Mesenchymal stem cell (in vitro differentiated cells and primary cell): Measurements from ENCODE around the gene TIGD7. TPM values are rescaled to one million over a fixed set of nuclear protein-coding genes. Genes with fewer than 3 reads are reported as not detected.
A peak's percentile ranks its signal among the peaks of the same experiment; 100 is the strongest.

ENCODE experiments used
- DNase-seq: peaks from one replicate; pipeline ENCODE4 v3.0.0-alpha.2; 2013
- H2AFZ ChIP-seq: one replicate; pipeline ENCODE4 v1.6.1; 2013; ENCODE audit warnings: low read depth, mild to moderate bottlenecking, control low read depth, inconsistent platforms, low read length, moderate library complexity
- H2AK5ac ChIP-seq: 2 replicates; pipeline ENCODE4 v1.6.1; 2013; ENCODE audit warnings: low read length, moderate library complexity, mild to moderate bottlenecking, inconsistent platforms; ENCODE audit not compliant: severe bottlenecking
- H2BK120ac ChIP-seq: one replicate; pipeline ENCODE4 v1.6.1; 2013; ENCODE audit warnings: low read depth, mild to moderate bottlenecking, inconsistent platforms, low read length, moderate library complexity
- H2BK12ac ChIP-seq, 2 experiments: one replicate each; pipeline ENCODE4 v1.6.1; 2013; ENCODE audit warnings: inconsistent platforms in 2 of 2, low read length in 2 of 2, mild to moderate bottlenecking in 2 of 2, moderate library complexity in 2 of 2, control low read depth in 1 of 2
- H2BK15ac ChIP-seq: one replicate; pipeline ENCODE4 v1.6.1; 2013; ENCODE audit warnings: mild to moderate bottlenecking, low read depth, inconsistent platforms; ENCODE audit not compliant: poor library complexity, severe bottlenecking
- H2BK5ac ChIP-seq: 2 replicates; pipeline ENCODE4 v1.6.1; 2013; ENCODE audit warnings: low read depth, mild to moderate bottlenecking, low read length, control low read depth, inconsistent platforms; ENCODE audit not compliant: poor library complexity, severe bottlenecking
- H3K14ac ChIP-seq, 2 experiments: one replicate each; pipeline ENCODE4 v1.6.1; 2013; ENCODE audit warnings: inconsistent platforms in 2 of 2, low read length in 2 of 2, control low read depth in 1 of 2, mild to moderate bottlenecking in 1 of 2, moderate library complexity in 1 of 2
- H3K18ac ChIP-seq, 2 experiments: one replicate each; pipeline ENCODE4 v1.6.1; 2013; ENCODE audit warnings: inconsistent platforms in 2 of 2, low read length in 2 of 2, control low read depth in 1 of 2, low read depth in 1 of 2, mild to moderate bottlenecking in 1 of 2
- H3K23ac ChIP-seq, 2 experiments: one replicate each; pipeline ENCODE4 v1.6.1; 2013; ENCODE audit warnings: inconsistent platforms in 2 of 2, low read length in 2 of 2, mild to moderate bottlenecking in 2 of 2, moderate library complexity in 2 of 2, control low read depth in 1 of 2
- H3K27ac ChIP-seq: 2 replicates; pipeline ENCODE4 v1.5.1; 2013; ENCODE audit warnings: mild to moderate bottlenecking, moderate library complexity, low read length, control low read depth, inconsistent platforms; ENCODE audit not compliant: poor library complexity, severe bottlenecking
- H3K27me3 ChIP-seq, 2 experiments: 2 replicates each; pipeline versions ENCODE4 v1.6.1 to v1.7.0; 2013; ENCODE audit warnings: low read length in 2 of 2, mild to moderate bottlenecking in 2 of 2, moderate library complexity in 2 of 2, control low read depth in 1 of 2, inconsistent platforms in 1 of 2; ENCODE audit not compliant: control insufficient read depth in 1 of 2, insufficient read depth in 1 of 2
- H3K36me3 ChIP-seq, 2 experiments: 2 replicates each; pipeline versions ENCODE4 v1.6.1 to v1.7.0; 2013; ENCODE audit warnings: low read length in 2 of 2, control low read depth in 1 of 2, inconsistent platforms in 1 of 2, low read depth in 1 of 2, mild to moderate bottlenecking in 1 of 2; ENCODE audit not compliant: insufficient read depth in 2 of 2, control insufficient read depth in 1 of 2
- H3K4ac ChIP-seq, 2 experiments: one replicate each; pipeline ENCODE4 v1.6.1; 2013; ENCODE audit warnings: inconsistent platforms in 2 of 2, low read length in 2 of 2, mild to moderate bottlenecking in 2 of 2, moderate library complexity in 2 of 2, control low read depth in 1 of 2, low read depth in 1 of 2
- H3K4me1 ChIP-seq: 2 replicates; pipeline ENCODE4 v1.6.1; 2013; ENCODE audit warnings: low read depth, low read length, control low read depth; ENCODE audit not compliant: control insufficient read depth, insufficient read depth
- H3K4me2 ChIP-seq: 2 replicates; pipeline ENCODE4 v1.6.1; 2013; ENCODE audit warnings: low read length, mild to moderate bottlenecking, inconsistent platforms; ENCODE audit not compliant: poor library complexity, severe bottlenecking
- H3K4me3 ChIP-seq, 2 experiments: 2 replicates each; pipeline versions ENCODE4 v1.5.1 to v1.7.0; 2013; ENCODE audit warnings: low read length in 2 of 2, mild to moderate bottlenecking in 2 of 2, control low read depth in 1 of 2, low read depth in 1 of 2; ENCODE audit not compliant: insufficient read depth in 1 of 2
- H3K79me1 ChIP-seq: replicated peaks from 2 replicates; pipeline ENCODE4 v1.6.1; 2013; ENCODE audit warnings: mild to moderate bottlenecking, control low read depth, low read length, inconsistent platforms; ENCODE audit not compliant: poor library complexity, severe bottlenecking
- H3K9ac ChIP-seq: 2 replicates; pipeline ENCODE4 v1.7.0; 2013; ENCODE audit warnings: mild to moderate bottlenecking, low read length, moderate library complexity
- H3K9me3 ChIP-seq: 2 replicates; pipeline ENCODE4 v1.7.0; 2013; ENCODE audit warnings: mild to moderate bottlenecking, low read length; ENCODE audit not compliant: control insufficient read depth
- H4K8ac ChIP-seq: one replicate; pipeline ENCODE4 v1.6.1; 2013; ENCODE audit warnings: inconsistent platforms, mild to moderate bottlenecking, low read length, moderate library complexity
- H4K91ac ChIP-seq: one replicate; pipeline ENCODE4 v1.6.1; 2013; ENCODE audit warnings: mild to moderate bottlenecking, low read length, inconsistent platforms
- WGBS: methylation state at CpG from one replicate; pipeline ENCODE4 v1.1.7; 2013; ENCODE audit warnings: mixed read lengths; 5-methylcytosine and 5-hydroxymethylcytosine counted together
- polyA plus RNA-seq, 2 experiments: library from polyadenylated mRNA; stranded (reverse); fragments of 200-250 nt; gene quantifications; one replicate each; pipeline ENCODE4 v1.2.3, GENCODE V29; 2013

Gene TIGD7, protein sequence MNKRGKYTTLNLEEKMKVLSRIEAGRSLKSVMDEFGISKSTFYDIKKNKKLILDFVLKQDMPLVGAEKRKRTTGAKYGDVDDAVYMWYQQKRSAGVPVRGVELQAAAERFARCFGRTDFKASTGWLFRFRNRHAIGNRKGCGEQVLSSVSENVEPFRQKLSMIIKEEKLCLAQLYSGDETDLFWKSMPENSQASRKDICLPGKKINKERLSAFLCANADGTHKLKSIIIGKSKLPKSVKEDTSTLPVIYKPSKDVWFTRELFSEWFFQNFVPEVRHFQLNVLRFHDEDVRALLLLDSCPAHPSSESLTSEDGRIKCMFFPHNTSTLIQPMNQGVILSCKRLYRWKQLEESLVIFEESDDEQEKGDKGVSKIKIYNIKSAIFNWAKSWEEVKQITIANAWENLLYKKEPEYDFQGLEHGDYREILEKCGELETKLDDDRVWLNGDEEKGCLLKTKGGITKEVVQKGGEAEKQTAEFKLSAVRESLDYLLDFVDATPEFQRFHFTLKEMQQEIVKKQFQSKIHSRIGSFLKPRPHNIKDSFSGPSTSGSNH
- 2.1 TPM for polyA plus RNA-seq (2013, experiment 1 of 2)
- polyA plus RNA-seq (2013, experiment 2 of 2): 2.2 TPM

DNA sequence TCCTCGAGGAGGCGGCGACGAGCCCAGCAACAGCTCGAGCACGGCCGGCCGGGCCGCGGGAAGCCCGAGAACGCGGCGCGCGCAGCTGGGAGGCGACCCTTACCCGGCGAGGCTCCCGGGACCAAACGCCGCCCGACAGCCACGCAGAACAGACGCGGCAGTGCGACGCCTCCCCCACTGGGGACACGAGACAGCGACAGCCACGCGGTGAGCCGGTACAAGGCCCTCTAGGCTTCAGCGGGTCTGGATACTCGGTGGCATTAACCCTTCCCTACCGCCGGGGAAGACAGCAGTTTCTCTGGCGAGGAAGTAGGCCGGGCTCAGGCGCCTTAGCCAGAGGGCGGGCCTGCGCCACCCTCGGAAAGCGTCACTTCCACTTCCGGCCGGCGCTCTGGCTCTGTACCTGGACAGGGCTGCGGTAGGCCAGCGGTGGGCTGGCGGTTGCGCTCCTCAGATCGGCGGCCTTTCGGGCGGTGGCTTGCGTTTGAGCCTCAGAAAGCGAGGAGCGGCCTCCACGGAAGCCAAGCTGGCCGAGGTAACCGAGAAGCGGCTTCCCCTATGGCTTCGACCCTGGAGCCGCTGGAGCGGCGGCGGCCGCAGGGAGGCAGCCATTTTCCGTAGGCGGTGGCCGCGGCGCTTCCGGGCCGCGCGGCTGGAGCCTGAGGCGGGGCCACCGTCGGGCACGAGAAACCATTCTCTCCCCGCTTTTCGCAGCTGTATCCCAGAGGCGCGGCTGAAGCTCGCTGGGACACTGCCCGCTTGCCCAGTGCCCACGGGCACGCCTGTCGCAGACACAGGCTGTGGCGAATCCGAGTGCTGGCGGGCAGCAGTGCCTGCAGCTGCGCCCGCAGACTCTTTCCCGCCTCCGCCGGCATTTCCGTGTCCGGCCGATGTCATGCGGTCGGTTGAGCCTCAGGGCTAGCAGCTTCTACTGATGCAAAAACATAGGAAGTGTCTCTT, at the start of gene TIGD7, which contains the start of gene ZNF75A:
Gene TIGD7, minus strand, starts transcription at position 322 of the 960 bp plus-strand sequence. CDS start 4,816 bp downstream, outside the sequence.
Gene ZNF75A, plus strand, starts transcription at position 389 of the 960 bp plus-strand sequence. CDS start 2,932 bp downstream, outside the sequence.
- peak within 1 kb of the TSS in 1 of 2 experiments; percentile 94 for H3K14ac ChIP-seq
- H2BK5ac ChIP-seq: peak within 1 kb of the TSS; percentile 71
- peak within 1 kb of the TSS; percentile 79 for H2BK120ac ChIP-seq
- DNase-seq: peak; percentile 90
- H3K79me1 ChIP-seq: peaks cover 35% of the 10 kb centered on the region
- H3K18ac ChIP-seq: peak within 1 kb of the TSS; percentile 97 to 99
- H3K27ac ChIP-seq: peak within 1 kb of the TSS; percentile 92
- H3K4me1 ChIP-seq: peaks cover 7% of the 10 kb centered on the region
- H2BK15ac ChIP-seq: peak within 1 kb of the TSS; percentile 83
- peak within 1 kb of the TSS; percentile 90 for H2AFZ ChIP-seq
- H4K8ac ChIP-seq: peak within 1 kb of the TSS; percentile 100
- peaks cover 74% of the 10 kb centered on the region for H3K9me3 ChIP-seq
- H2AK5ac ChIP-seq: no peak within 1 kb of the TSS
- H3K4ac ChIP-seq: peak within 1 kb of the TSS; percentile 87 to 95
- WGBS: 25% methylated on average over 103 of the region's 103 CpGs
- H3K27me3 ChIP-seq: no peaks in the 10 kb centered on the region
- H3K23ac ChIP-seq: no peak within 1 kb of the TSS
- peak within 1 kb of the TSS in 1 of 2 experiments; percentile 29 for H2BK12ac ChIP-seq
- peak within 1 kb of the TSS; percentile 96 for H4K91ac ChIP-seq
- H3K4me3 ChIP-seq: peak within 1 kb of the TSS; percentile 83 to 95
- H3K9ac ChIP-seq: peak within 1 kb of the TSS; percentile 93
- peak within 1 kb of the TSS; percentile 47 for H3K4me2 ChIP-seq
- H3K36me3 ChIP-seq: peaks cover 39 to 63% of the 10 kb centered on the region in 2 experiments

DNA sequence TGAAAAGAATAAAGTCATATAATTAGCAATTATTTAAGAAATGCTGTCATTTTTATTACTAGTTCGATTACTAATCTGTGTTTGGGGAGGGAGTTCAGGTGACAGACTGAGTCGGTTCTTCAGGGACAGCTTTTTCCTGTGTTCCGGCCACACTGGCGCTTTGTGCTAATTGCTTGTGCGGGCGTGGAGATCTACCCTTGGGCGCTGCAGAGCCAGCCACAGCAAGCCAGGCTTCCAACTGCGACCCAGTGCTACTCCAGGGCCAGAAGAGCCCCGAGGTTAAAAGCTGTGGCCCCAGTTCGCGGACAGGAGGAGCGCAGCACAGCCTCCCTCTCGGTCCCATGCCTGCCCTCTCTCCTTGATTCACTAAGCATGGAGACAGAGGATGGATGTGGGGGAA, 43.9 kb upstream of the TIGD7 start:
- Histone ChIP-seq H3K9ac (no peak overlapping the region), H4K8ac (no peak overlapping the region), H3K4me3 (no peak overlapping the region), H2BK120ac (no peak overlapping the region), H3K36me3 (no peaks in the 10 kb centered on the region), H2BK15ac (no peak overlapping the region), H3K27me3 (no peaks in the 10 kb centered on the region), H4K91ac (no peak overlapping the region), H3K14ac (no peak overlapping the region), H3K23ac (no peak overlapping the region), H2AK5ac (no peak overlapping the region), H3K4ac (no peak overlapping the region), H2BK12ac (no peak overlapping the region), H3K18ac (no peak overlapping the region), H3K79me1 (no peaks in the 10 kb centered on the region), H2BK5ac (no peak overlapping the region), H3K9me3 (peaks cover 9% of the 10 kb centered on the region), H3K27ac (no peak overlapping the region), H3K4me2 (no peak overlapping the region), H3K4me1 (no peaks in the 10 kb centered on the region), H2AFZ (no peak overlapping the region)
- 79% methylated on average over 12 of the region's 13 CpGs for WGBS
- DNase-seq: no peak

DNA sequence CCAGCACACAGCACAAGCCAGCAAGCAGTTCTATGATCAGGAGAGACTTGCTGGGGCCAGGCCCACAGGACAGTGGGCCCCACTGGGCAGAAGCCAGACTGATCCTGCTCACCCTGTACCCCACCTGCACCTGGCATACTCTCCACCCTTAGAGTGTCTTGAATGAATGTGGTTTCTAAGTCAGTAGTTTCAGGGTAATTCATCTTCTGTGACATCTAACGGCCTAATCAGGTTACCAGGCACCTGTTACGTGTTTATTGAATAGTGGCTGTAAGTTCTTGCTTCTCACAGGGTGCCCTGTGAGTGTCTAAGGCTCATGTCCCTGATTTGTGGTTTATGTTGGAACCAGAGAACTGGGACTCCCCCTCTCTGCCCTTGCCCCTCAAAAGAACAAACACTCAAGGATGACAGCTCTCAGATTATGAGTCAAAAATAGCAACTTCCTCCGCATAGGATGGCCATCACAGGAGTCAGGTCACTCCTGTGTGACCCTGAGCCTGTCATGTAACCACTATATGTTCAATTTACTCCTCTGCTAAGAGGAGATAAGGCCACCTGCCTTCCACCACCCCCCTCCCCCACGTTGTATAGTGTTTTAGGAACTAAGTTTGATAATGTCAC, 43.4 kb upstream of the TIGD7 start:
- Histone ChIP-seq H3K9me3 (peaks cover 9% of the 10 kb centered on the region), H3K36me3 (no peaks in the 10 kb centered on the region), H3K4me1 (no peaks in the 10 kb centered on the region), H3K14ac (no peak overlapping the region), H3K27me3 (no peaks in the 10 kb centered on the region), H4K91ac (no peak overlapping the region), H2BK15ac (no peak overlapping the region), H3K23ac (no peak overlapping the region), H3K79me1 (no peaks in the 10 kb centered on the region), H3K18ac (no peak overlapping the region), H2AFZ (no peak overlapping the region), H4K8ac (no peak overlapping the region), H3K4ac (no peak overlapping the region), H3K27ac (no peak overlapping the region), H2BK12ac (no peak overlapping the region), H2BK120ac (no peak overlapping the region), H3K9ac (no peak overlapping the region), H2BK5ac (no peak overlapping the region), H2AK5ac (no peak overlapping the region), H3K4me3 (no peak overlapping the region), H3K4me2 (no peak overlapping the region)
- no peak for DNase-seq
- 74% methylated on average over 3 of the region's 4 CpGs for WGBS
